GM19372 (cell line): Measurements from ENCODE around the gene SMURF1.

ENCODE experiments used
- ATAC-seq: cut with Tn5 transposase; IDR thresholded peaks from one replicate; pipeline ENCODE4 v1.9.1; 2021; ENCODE audit warnings: mild to moderate bottlenecking, low read depth, moderate library complexity; ENCODE audit not compliant: unreplicated experiment

Gene SMURF1

DNA sequence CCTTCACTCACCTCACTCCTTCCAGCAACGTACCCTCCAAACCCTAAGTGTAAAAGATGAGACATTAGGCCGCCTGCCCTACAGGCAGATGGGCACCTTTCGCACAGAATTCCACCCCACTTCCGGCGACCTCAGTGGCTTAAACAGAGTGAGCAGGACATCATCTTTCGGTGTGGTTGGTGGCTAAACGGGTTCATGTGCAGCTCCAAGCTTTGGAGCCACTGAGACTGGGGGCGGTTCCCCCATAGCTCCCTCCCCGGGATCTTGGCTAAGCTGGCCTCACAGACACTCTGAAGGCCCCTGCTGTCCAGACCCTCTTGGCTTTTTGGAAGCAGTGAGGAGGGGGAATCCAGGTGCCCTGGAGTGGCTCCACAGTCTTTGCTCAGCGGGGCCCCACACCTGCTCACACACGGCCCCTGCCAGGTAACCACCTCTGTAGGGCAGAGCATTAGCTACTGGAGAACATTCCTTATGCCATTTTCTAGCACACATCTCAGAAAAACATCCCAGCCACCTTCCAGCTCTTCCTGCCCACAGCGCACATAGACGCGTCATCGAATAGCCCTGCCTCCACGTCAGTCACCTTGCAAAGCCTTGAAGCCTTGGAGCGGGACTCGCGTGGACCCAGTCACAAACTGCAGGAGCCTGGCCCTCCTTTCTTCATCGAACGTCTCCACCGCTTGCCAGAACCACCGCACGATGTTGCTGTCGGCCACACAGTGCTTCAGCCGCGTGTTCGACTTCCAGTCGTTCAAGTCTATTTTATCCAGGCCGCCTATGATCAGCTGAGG lies 108.8 kb downstream of the SMURF1 start:
- ATAC-seq: no peak

DNA sequence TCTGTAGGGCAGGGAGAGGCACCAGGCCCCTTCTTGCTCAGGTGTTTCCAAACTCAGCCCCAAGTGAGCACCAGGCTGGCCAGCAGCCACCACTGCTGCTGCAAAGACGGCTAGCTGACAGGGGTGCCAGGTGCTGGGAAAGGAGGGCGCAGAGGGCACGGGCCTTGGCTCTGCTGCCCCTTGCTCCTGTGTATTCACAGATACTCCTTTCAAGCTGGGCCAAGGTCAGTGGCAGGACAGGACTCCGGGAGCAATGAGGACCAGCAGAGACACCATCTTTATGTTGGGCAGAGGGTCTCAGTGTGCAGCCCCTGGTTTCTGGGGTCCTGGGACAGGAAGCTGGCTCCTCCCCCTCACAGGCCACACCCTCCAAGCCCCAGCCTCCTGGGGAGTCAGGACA lies 110.1 kb downstream of the SMURF1 start:
- no peak for ATAC-seq

DNA sequence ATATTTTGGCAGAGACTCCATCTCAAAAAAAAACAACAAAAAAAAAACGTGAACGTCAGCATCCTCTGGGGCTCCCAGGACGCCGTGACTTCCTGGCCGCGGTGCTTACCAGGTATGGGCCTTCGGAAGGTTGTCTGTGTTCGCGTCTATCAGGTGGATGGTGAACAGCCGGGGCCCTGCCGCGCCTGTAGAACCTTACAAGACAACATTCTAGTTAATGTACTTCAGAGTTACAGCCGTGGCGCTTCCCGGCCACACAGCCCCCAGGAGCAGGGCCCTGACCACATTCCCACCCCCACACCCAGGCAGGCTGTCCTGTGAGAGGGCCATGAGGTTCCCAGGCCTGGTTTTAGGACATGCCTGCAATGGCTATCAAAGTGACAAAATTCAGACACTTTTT lies 111.0 kb downstream of the SMURF1 start:
- no peak for ATAC-seq

DNA sequence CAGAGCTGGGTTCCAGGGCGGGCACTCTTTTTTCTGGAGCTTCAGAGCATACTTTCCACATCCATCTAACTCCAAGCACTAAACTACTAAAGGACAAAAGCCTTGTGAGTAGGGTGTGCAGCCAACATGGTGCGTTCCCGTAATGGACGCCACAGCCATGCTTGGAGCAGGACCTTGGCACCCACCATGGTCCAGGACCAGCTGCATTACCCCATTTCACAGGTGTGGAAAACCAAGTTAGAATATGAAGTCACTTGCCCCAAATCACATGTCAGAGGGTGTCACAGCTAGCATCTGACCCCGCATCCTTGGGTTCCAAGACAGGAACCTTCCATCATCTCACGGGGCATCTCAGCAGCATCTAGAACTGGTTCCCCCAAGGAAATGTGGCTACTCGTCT lies 112.4 kb downstream of the SMURF1 start:
- no peak for ATAC-seq

DNA sequence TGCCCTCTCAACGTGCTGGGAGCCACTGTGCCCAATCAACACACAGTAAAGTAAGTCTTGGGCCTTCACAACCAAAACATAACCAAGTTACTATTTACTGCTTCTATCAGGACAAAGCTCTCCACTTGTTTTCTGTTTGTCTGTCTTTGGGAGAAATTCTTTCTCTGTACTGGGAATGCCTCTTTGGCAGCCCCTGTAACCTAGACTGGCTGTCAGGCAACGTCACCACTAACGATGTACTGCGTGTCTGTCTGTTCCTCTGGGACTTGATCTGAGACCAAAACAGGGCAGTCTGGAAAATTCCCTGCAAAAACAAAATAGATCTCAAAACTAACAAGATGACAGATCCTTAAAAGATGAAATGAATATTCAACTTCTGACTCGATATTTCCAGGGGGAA lies 113.0 kb downstream of the SMURF1 start:
- no peak for ATAC-seq

DNA sequence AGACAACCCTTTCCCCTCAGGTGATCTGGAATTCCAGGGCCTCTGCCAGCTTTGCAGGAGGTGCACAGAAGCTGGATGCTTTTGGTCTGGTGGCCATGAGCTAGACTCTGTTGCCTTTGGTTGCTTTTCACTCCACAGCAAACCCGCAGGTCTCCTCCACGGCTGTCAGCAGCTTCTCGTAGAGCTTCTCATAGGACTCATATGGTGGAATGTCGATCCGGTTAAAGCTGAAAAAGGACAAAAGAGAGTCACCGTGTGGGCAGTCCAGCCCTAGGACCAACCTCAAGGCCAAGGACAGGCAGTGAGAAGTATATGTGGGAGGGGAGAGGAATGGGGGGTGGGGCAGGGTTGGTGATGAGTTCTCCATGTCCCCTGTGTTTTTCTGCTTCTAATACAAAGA lies 113.5 kb downstream of the SMURF1 start:
- ATAC-seq: no peak

DNA sequence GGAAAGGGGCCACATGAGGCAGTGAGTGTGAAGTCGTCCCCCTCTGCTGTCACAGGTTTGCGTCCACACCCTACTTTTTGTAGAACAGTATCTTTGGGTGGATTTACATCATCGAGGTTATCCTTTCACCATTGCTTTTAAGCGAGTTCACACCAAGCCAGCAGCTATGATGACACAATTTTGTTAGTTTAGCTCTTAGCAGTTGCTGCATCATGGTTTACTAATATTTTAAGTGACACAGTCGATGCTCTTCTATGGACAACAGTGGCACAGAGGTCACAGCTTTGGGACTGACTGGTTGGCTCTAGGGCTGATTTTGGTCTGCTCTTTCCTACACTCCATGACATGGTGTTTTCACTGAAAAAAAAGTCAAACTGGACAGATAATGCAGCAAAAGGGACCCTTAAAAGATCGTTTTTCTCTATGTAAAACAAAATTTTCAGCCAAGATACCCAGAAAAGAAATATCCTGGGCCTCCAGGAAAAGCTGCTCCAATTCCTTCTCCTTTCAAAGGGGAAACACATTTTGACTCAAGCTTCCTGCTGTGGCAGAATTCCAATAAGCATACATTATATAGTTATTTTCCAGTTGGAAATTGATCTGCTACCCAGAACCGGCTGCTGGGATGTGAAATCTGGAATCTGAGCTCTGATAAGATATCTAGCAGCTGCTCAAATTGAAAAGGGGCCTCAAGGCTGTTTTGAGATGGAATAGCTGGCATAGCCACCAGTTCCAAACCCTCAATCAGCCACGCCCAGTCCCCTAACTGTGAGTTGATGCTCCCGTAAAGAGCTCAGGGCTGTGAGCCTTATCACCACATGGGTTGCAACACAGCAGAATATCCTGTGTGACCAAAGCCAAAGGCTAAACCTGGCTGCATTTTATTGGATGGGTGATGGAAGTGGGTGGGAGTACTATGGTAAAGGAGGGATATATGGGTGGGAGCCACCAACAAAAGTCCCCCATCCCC lies 114.2 kb downstream of the SMURF1 start:
- no peak for ATAC-seq

DNA sequence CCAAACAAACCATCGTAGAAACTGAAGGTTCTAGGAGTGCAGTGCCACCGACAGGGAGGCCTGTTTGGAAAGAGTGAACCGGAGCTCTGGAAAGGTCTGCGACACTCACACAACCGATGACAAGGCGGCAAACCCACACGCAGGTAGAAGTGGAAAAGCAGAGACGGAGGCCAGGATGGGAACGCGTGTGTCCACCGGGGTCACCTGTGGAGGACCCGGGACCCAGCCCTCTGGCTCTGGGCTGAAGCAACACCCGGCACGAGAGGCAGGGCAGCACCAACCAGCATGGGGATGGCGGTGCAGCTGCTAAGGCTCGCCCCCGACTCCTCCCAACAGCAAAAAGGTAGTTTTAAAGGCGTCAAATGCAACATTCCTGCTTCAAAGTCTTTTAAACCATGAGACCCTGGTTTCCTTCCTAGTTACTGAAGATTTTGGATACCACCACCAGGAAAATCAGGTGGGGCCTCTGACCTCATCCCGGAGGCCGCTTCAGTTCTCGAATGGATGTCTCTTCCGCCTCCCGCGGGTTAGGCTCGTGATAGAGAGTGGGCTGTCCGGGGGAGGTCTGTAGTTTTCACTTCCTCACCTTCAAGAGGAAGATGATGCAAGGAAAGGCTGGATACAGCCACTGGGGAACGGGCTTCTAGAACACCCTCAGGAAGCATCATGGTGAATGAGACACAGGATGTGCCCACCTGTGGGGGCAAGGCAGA lies 115.5 kb downstream of the SMURF1 start:
- ATAC-seq: no peak

DNA sequence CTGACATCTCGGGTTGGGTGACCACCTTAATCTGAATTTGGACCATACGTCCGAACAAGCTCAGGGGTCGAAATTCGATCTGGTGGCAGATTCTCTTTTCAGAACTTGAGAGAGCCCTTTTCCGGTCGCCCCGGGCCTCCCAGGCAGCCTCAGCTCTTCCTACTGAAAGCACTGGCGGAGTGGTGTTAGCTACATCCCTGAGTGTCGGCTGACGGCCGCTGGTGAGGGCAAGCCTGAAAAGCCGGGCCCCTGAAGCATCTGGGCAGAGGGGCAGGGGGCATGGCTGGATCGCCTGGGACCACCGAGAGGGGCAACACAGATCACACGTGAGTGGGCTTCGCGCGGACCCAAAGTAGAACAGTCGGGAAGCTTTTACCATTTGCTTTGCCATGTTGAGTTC lies 116.1 kb downstream of the SMURF1 start:
- ATAC-seq: no peak

DNA sequence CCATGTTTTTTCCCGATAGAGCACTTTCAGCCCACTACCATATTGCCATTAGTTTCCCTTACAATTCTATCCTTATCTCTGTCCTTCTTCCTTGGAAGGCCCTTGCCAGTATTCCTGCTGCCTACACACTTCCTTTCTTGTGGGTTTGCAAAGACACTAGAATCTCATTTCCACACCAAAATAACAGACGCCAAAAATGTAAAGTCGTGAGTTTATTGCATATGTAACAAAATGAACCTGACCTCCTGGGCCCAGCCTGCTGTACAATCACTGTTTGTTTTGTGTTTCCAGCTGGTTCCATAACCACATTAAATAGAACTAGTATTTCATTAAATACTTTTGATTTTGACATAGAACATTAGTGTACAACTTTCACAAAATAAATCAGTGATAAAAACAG lies 116.7 kb downstream of the SMURF1 start:
- ATAC-seq: no peak

DNA sequence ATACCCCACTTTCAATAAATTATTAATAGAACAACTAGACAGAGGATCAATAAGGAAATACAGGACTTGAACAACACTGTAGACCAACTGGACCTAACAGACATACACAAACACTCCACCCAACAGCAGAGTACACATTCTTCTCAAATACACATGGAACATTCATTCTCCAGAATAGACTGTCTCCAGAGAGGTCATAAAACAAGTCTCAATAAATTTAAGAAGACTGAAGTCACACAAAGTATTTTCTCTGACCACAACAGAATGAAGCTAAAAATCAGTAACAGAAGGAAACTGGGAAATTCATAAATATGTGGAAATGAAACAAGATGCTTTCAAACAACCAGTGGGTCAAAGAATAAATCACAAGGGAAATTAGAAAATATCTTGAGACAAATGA lies 119.8 kb downstream of the SMURF1 start:
- ATAC-seq: no peak

DNA sequence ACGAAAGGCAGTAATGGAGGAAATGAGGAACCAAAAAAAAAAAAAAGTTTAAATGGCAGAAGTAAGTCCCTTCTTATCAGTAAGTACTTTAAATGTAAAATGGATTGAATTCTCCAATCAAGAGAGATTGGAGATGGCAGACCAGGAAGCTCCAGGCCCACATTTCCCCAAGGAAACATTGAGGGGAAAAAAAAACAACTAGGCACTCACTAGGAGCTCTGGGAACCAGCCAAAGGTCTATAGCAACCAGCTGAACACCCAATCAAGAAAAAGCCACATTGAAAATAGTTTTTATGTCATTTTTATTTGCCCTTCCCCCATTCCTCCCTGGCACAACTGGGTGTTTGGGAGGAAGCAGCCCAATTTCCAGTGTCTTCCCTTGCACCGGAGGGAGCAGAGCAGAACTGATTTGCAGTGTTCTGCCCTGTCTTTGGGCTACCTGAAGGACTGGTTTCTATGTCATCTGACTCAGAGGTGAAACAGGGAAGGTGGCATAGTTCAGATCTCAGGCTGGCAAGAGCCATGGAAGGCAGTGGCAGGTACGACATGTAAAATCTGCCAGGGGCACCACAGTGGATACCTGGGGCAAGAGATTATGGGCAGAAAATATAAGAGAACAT lies 121.9 kb downstream of the SMURF1 start:
- no peak for ATAC-seq

DNA sequence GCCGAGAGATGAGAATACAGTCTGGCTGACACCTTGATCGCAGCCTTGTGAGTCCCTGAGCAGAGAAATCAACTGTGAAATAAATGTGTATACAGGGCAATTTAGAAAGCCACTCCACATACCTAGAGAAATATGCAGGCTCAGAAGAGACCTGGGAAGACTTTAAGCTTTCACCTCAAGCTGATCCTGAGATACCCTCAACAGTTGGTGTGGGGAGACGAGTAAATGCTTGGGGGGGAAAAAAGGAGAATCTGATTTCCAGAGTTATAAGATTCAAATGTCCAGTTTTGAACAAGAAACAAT lies 123.5 kb downstream of the SMURF1 start:
- ATAC-seq: no peak

DNA sequence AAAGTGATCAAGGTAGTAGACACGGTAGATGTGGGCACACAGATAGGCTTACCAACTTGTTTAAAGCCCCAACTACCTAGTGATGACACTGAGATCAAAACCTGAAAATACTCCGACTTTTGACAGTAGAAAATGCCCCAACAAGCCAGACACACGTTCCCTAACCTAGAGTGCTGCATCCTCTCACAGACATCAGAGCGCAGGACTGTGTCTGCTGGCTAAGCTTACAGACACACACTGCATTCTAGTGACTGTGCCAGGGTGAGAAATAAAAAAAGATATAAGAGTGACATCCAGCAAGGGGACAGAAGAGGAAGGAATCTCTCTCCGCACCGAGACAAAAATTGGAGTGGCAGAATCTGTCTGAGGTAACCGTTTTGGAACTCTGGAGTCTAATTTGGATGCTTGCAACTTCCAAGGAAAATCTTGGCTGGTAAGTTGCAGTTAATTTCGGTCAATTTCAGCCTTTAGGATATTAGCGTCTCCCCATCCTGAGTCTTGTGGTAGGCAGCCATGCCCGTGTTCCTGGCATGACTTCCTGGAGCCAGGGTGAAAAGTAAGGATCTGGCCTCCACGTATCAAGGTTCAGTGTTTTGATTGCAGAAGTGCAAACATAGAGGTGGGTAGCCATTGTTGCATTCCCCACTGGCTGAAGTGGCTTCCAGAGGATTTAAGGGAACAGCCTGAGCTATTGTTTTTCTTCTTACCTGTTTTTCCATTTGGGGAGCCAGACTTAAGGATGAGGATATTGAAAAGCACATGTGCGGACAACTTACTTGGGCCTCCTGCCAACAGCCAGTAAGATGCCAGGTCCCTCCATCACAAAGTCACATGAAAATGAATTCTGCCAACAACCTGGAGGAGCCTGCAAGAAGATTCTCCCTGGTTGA lies 124.1 kb downstream of the SMURF1 start:
- no peak for ATAC-seq

DNA sequence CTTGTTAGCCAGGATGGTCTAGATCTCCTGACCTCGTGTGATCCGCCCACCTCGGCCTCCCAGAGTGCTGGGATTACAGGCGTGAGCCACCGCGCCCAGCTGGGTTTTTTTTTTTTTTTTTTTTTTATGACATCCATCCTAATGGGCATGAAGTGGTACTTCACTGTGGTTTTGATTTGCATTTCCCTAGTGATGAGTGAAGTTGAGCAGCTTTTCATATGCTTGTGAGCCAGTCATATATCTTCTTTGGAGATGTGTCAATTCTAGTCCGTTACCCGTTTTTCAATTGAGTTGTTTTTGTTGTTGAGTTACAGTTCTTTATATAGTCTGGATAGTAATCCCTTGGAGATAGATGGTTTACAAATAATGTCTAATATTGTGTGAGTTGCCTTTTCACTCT lies 127.7 kb downstream of the SMURF1 start:
- ATAC-seq: no peak

DNA sequence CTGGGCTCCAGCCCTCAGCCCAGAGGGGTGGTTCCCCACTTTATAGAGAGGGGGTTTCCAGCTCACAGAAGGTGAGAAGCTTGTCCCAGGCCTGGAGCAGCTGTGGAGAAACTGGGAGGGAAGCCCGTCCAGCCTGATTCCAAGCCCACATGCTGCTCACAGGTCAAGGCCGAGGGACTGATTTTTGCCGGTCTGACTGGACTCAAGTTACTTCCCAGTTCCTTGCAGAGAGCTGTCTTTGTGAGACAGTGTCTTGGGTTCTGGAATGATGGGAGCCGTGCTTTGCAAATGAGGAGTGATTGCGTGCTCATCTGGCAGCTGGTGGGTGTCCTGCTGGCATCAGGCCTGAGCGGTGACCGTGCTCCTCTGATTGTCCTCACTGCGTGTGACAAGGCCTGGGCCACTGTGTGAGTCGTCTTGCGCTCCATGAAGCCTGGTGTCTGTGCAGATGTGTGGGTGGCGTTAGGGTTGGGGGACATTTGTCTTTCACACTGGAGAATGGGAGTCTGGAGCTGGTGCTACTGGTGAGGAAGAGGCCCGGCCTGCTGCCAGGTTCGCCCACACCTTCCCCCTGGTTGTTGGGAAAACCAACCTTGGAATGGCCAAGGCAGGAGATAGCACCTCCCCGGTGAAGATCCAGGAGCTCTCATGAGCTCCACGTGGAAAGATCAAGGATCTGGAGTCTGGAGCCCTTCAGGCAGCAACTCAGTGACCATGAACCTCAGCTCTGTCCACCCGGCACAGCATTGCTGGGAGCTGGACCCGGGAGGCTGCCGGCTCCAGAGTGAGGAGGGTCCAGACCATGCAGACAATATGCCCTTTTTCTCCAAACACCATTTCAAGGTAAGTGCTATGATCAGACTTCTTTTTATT lies 129.6 kb downstream of the SMURF1 start:
- no peak for ATAC-seq

DNA sequence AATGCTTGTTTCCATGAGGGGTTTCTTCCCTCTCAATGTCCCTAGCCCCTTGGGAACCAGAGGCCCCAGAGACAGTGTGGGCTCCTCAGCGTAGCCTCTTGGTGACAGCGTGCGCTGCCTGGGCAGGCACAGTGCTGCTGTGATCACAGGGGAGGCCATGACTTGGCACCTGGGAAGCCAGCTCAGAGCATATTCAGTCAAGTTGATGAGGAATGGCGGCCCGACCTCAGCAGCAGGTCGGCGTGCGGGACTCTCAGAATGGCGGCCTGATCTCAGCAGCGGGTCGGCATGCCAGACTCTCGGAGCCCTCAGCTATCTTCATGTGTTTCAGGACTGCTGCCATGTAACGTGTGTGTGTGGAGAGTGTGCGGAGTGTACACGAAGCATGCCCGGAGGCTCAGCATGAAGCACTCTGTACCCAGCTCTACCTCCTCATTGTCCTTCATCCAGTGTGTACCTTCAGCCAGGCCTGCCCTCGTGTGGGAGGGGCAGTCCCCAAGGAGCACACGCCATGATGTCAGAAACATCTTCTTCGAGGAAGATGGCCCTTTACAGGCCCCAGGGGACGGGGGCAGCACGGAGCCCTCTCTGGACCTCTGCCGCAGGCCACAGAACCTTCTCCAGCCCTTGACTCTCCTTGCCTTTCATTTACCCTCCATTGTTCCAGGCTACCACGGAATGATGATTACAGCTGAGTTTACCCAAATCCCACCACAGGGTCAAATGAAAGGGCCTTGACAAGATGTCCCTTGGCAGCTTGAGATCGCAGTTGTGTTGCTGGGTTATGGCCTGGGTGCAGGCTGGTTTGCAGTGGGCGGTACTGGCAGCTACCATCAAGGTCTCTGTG lies 130.4 kb downstream of the SMURF1 start:
- no peak for ATAC-seq

DNA sequence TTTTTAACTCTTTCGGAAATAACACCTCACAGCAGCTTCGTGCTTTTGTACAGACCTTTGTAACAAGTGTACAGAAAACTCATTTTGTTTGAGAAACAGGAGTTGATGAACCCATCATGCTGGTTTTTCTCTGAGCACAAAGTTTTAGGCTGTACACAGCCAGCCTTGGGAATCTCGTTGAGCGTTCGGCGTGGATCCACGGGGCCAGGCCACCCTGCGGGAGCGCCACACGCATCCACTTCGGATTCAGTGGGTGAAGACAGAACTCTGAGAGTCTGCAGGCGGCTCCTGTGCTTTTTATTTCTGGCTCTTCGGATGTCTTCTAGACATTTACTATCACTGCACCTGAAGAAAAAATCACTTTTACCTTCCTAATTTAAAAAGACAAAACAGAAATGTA lies 131.2 kb downstream of the SMURF1 start:
- no peak for ATAC-seq
